SK-N-SH treated with all-trans-retinoic acid at 6 μM for 48 hours (cell line): Measurements from ENCODE around the gene SOX6.

Experiments
- ATAC-seq: fragments of 200-7000 bp; cut with Tn5 transposase; 3 replicates; pipeline ENCODE4 v1.9.1; 2020; ENCODE audit warnings: mild to moderate bottlenecking, moderate library complexity
- ARNTL ChIP-seq: fragments of 450-650 bp; formaldehyde crosslinking; IDR thresholded peaks from 2 replicates; pipeline ENCODE4 v1.5.0; 2020; ENCODE audit warnings: low read depth, mild to moderate bottlenecking, moderate library complexity, borderline replicate concordance
- BACH2 ChIP-seq: fragments of 250-450 bp; sonication (Bioruptor Pico); IDR thresholded peaks from 2 replicates; pipeline ENCODE4 v1.9.0; 2021; ENCODE audit warnings: mild to moderate bottlenecking, borderline replicate concordance
- CSRNP3 ChIP-seq: fragments of 250-450 bp; sonication (Bioruptor Pico); IDR thresholded peaks from 2 replicates; pipeline ENCODE4 v1.5.1; 2021; ENCODE audit warnings: mild to moderate bottlenecking, moderate library complexity
- GLIS3 ChIP-seq: fragments of 250-450 bp; sonication (Bioruptor Pico); IDR thresholded peaks from 2 replicates; pipeline ENCODE4 v1.5.0; 2020; ENCODE audit warnings: mild to moderate bottlenecking, moderate library complexity
- OSR1 ChIP-seq: fragments of 250-450 bp; sonication (Bioruptor Pico); IDR thresholded peaks from 2 replicates; pipeline ENCODE4 v1.8.0; 2022; ENCODE audit warnings: moderate library complexity, mild to moderate bottlenecking, inconsistent platforms
- PATZ1 ChIP-seq: fragments of 250-450 bp; sonication (Bioruptor Pico); IDR thresholded peaks from 2 replicates; pipeline ENCODE4 v1.8.0; 2020; ENCODE audit warnings: mild to moderate bottlenecking, moderate library complexity, borderline replicate concordance
- POU6F1 ChIP-seq: fragments of 250-450 bp; sonication (Bioruptor Pico); IDR thresholded peaks from 2 replicates; pipeline ENCODE4 v1.8.0; 2021; ENCODE audit warnings: low read depth, mild to moderate bottlenecking, moderate library complexity, borderline replicate concordance
- PPARA ChIP-seq: fragments of 250-450 bp; sonication (Bioruptor Pico); IDR thresholded peaks from 2 replicates; pipeline ENCODE4 v1.5.0; 2020; ENCODE audit warnings: mild to moderate bottlenecking, borderline replicate concordance
- RARB ChIP-seq: fragments of 250-450 bp; sonication (Bioruptor Pico); IDR thresholded peaks from 2 replicates; pipeline ENCODE4 v1.8.0; 2021; ENCODE audit warnings: mild to moderate bottlenecking, moderate library complexity
- SNAI2 ChIP-seq: fragments of 250-450 bp; sonication (Bioruptor Pico); IDR thresholded peaks from 2 replicates; pipeline ENCODE4 v1.5.0; 2020; ENCODE audit warnings: mild to moderate bottlenecking, moderate library complexity
- TCF4 ChIP-seq: fragments of 250-450 bp; sonication (Bioruptor Pico); IDR thresholded peaks from 2 replicates; pipeline ENCODE4 v1.8.0; 2021; ENCODE audit warnings: mild to moderate bottlenecking, moderate library complexity, borderline replicate concordance
- TOX ChIP-seq: fragments of 250-450 bp; sonication (Bioruptor Pico); IDR thresholded peaks from 2 replicates; pipeline ENCODE4 v1.8.0; 2021; ENCODE audit warnings: mild to moderate bottlenecking, moderate library complexity, borderline replicate concordance
- TSHZ2 ChIP-seq: fragments of 250-450 bp; sonication (Bioruptor Pico); IDR thresholded peaks from 2 replicates; pipeline ENCODE4 v1.5.0; 2020; ENCODE audit warnings: mild to moderate bottlenecking, moderate library complexity
- ZC3H10 ChIP-seq: fragments of 250-450 bp; sonication (Bioruptor Pico); IDR thresholded peaks from 2 replicates; pipeline ENCODE4 v1.5.1; 2021; ENCODE audit warnings: mild to moderate bottlenecking, moderate library complexity
- ZFP3 ChIP-seq: fragments of 250-450 bp; sonication (Bioruptor Pico); IDR thresholded peaks from 2 replicates; pipeline ENCODE4 v1.5.0; 2020; ENCODE audit warnings: mild to moderate bottlenecking, moderate library complexity
- ZFP30 ChIP-seq: fragments of 450-650 bp; formaldehyde crosslinking; IDR thresholded peaks from 2 replicates; pipeline ENCODE4 v1.5.0; 2022; ENCODE audit warnings: mild to moderate bottlenecking, moderate library complexity
- ZNF565 ChIP-seq: fragments of 450-650 bp; formaldehyde crosslinking; conservative IDR thresholded peaks from 2 replicates; pipeline ENCODE4 v1.5.0; 2020; ENCODE audit warnings: low read depth, mild to moderate bottlenecking, moderate library complexity
- ZNF70 ChIP-seq: fragments of 450-650 bp; formaldehyde crosslinking; IDR thresholded peaks from 2 replicates; pipeline ENCODE4 v1.5.0; 2020; ENCODE audit warnings: mild to moderate bottlenecking, moderate library complexity

The SOX6 gene

GRCh38 chr11:15943418-15944197, 412.7 kb downstream of the SOX6 start:
- TF ChIP-seq ZFP30 (CRISPR knock-in tag) (no peak), ZNF565 (no peak), TCF4 (no peak), PPARA (CRISPR knock-in tag) (no peak), GLIS3 (CRISPR knock-in tag) (no peak), CSRNP3 (CRISPR knock-in tag) (no peak), ZNF70 (CRISPR knock-in tag) (no peak), TSHZ2 (CRISPR knock-in tag) (no peak), TOX (CRISPR knock-in tag) (no peak), RARB (CRISPR knock-in tag) (no peak), PATZ1 (CRISPR knock-in tag) (no peak), ZC3H10 (CRISPR knock-in tag) (no peak)
- no peak for ATAC-seq

- TF ChIP-seq ZNF70 (CRISPR knock-in tag): no peak
- TF ChIP-seq, all 23 proteins: peak for 0
- no peak for ATAC-seq
These were observed 413.4 kb downstream of the SOX6 start for GRCh38 chr11:15942936-15943335.

- TF ChIP-seq SNAI2 (CRISPR knock-in tag) (no peak), ZFP3 (CRISPR knock-in tag) (no peak)
- TF ChIP-seq, all 23 proteins: peak for 0
- no peak for ATAC-seq
These were observed 414.2 kb downstream of the SOX6 start for GRCh38 chr11:15942126-15942525.

GRCh38 chr11:15941206-15941770, 415.1 kb downstream of the SOX6 start:
- no peak for ATAC-seq

More at GRCh38 chr11:15941206-15941770, 415.1 kb downstream of the SOX6 start:
- no peak for TF ChIP-seq SNAI2 (CRISPR knock-in tag)
- no peak for TF ChIP-seq BACH2 (CRISPR knock-in tag)
- TF ChIP-seq ARNTL (CRISPR knock-in tag): no peak
- no peak for TF ChIP-seq ZNF70 (CRISPR knock-in tag)
- no peak for TF ChIP-seq PATZ1 (CRISPR knock-in tag)
- no peak for TF ChIP-seq TOX (CRISPR knock-in tag)
- no peak for TF ChIP-seq ZC3H10 (CRISPR knock-in tag)
- no peak for TF ChIP-seq CSRNP3 (CRISPR knock-in tag)
- TF ChIP-seq TSHZ2 (CRISPR knock-in tag): no peak
- no peak for TF ChIP-seq POU6F1 (CRISPR knock-in tag)
- TF ChIP-seq OSR1: no peak
- no peak for TF ChIP-seq GLIS3 (CRISPR knock-in tag)
- TF ChIP-seq ZFP30 (CRISPR knock-in tag): no peak
- TF ChIP-seq RARB (CRISPR knock-in tag): no peak
